T-cell (primary cell): Measurements from ENCODE around the gene DCP1A. TPM values are rescaled to one million over a fixed set of nuclear protein-coding genes. Genes with fewer than 3 reads are reported as not detected.
"Not testable (repeated sequence)": the region's sequence is repeated elsewhere in the genome, so short reads cannot be mapped to it uniquely, and the experiment has no call there.

Experiments used
- ATAC-seq, 4 experiments: fragments of 200-7000 bp in 3 of 4; fragments of 150-1000 bp in 1 of 4; cut with Tn5 transposase; replicated peaks in 1 of 4; 1 replicate in 3 of 4; 2 replicates in 1 of 4; pipeline ENCODE4 v1.10.0; 2021; ENCODE audit warnings: moderate library complexity in 3 of 4, mild to moderate bottlenecking in 2 of 4, moderate number of reproducible peaks in 1 of 4
- CTCF ChIA-PET, 2 donors: fragments of 300-600 bp; sonication (Branson Sonifier 250); formaldehyde crosslinking; loops; one replicate each; lab custom pipeline; 2022; ENCODE audit warnings: antibody characterized with exemption in 2 of 2; lab: Charles Lee
- POLR2A ChIA-PET, 2 donors: fragments of 300-600 bp; sonication (Branson Sonifier 250); formaldehyde crosslinking; loops; one replicate each; lab custom pipeline; 2022; ENCODE audit warnings: antibody characterized with exemption in 2 of 2; lab: Charles Lee
- DNase-seq, 35 experiments: peaks; one replicate each; pipeline versions ENCODE4 v3.0.0 to v3.0.0-alpha.2; 2013 to 2023
- H3K27ac ChIP-seq: one replicate; pipeline ENCODE4 v1.5.1; 2013; ENCODE audit warnings: low read length
- H3K27me3 ChIP-seq, 2 experiments: replicated peaks in 1 of 2; 1 replicate in 1 of 2; 2 replicates in 1 of 2; pipeline versions ENCODE4 v1.6.1 to v1.7.0; 2013; ENCODE audit warnings: low read length in 1 of 2, mixed read lengths in 1 of 2; ENCODE audit not compliant: control insufficient read depth in 2 of 2, insufficient read depth in 2 of 2; ENCODE audit errors: extremely low read depth in 1 of 2
- H3K36me3 ChIP-seq, 2 donors: 1 replicate in 1 of 2; 2 replicates in 1 of 2; pipeline versions ENCODE4 v1.6.1 to v1.7.0; 2013; ENCODE audit warnings: low read length in 1 of 2; ENCODE audit not compliant: control insufficient read depth in 2 of 2, insufficient read depth in 1 of 2; ENCODE audit errors: extremely low read depth in 1 of 2
- H3K4me1 ChIP-seq, 2 experiments: 1 replicate in 1 of 2; 2 replicates in 1 of 2; pipeline versions ENCODE4 v1.6.1 to v1.7.0; 2013; ENCODE audit warnings: low read length in 2 of 2, mixed read lengths in 1 of 2; ENCODE audit not compliant: insufficient read depth in 2 of 2, control insufficient read depth in 1 of 2; ENCODE audit errors: extremely low read depth in 1 of 2
- H3K4me3 ChIP-seq, 2 donors: 1 replicate in 1 of 2; 2 replicates in 1 of 2; pipeline versions ENCODE4 v1.5.1 to v1.7.0; 2013; ENCODE audit warnings: mild to moderate bottlenecking in 2 of 2, low read length in 1 of 2, moderate library complexity in 1 of 2; ENCODE audit not compliant: control insufficient read depth in 1 of 2; ENCODE audit errors: extremely low read depth in 1 of 2
- H3K9me3 ChIP-seq: 2 replicates; pipeline ENCODE4 v1.7.0; 2013
- H3K27ac Mint-ChIP-seq, 2 donors: one replicate each; pipeline ENCODE4 v1.8.0; 2020 to 2021; ENCODE audit warnings: mild to moderate bottlenecking in 2 of 2, mixed read lengths in 2 of 2
- H3K27me3 Mint-ChIP-seq, 2 donors: one replicate each; pipeline ENCODE4 v1.8.0; 2021 to 2022; ENCODE audit warnings: mixed read lengths in 2 of 2
- H3K36me3 Mint-ChIP-seq: one replicate; pipeline ENCODE4 v1.8.0; 2021; ENCODE audit warnings: mixed read lengths
- H3K4me1 Mint-ChIP-seq, 3 donors: one replicate each; pipeline ENCODE4 v1.8.0; 2020 to 2022; ENCODE audit warnings: mixed read lengths in 3 of 3, mild to moderate bottlenecking in 1 of 3
- H3K4me3 Mint-ChIP-seq, 3 donors: one replicate each; pipeline ENCODE4 v1.8.0; 2020 to 2022; ENCODE audit warnings: mild to moderate bottlenecking in 3 of 3, mixed read lengths in 3 of 3, moderate library complexity in 3 of 3
- H3K9me3 Mint-ChIP-seq, 3 donors: one replicate each; pipeline ENCODE4 v1.8.0; 2020 to 2022; ENCODE audit warnings: mixed read lengths in 3 of 3
- WGBS: methylation state at CpG from one replicate; pipeline ENCODE4 v1.1.5; 2013; ENCODE audit warnings: missing lambda C conversion rate; ENCODE audit not compliant: insufficient coverage; 5-methylcytosine and 5-hydroxymethylcytosine counted together
- total RNA-seq, 35 experiments: library from RNA in 6 of 35; stranded (reverse) in 6 of 35; fragments of 120-200 nt in 1 of 35; gene quantifications; one replicate each; pipeline versions ENCODE4 v1.2.1 to v1.2.4 and lab custom pipeline; 2013 to 2026

DCP1A gene
- total RNA-seq, 5 donors from 2014 or later (not counting 1 experiment from before 2014, with no cell fraction given) = 32.2 to 44.2 (median 39.7) TPM

DNA sequence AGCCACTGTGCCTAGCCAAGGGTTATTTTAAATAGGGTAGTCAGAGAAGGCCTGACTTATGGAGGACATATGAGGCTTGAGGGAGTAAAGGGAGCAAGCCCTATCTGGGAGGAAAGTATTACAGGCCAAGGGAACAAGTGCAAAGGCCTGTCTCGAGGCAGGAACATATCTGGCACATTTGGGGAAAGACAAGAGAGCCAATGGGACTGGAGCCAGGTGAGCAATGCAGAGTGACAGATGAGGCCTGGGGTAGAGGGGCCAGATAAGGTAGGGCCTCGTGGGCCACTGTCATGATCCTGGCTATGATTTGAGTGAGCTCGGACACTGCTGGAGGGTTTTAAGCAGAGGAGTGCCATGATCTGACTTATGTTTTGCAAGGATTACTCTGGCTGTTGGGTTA is 43.8 kb downstream of the DCP1A start:
- H3K27me3 ChIP-seq = no peaks in the 10 kb centered on the region
- no peaks in the 10 kb centered on the region for H3K9me3 ChIP-seq
- no peaks in the 10 kb centered on the region for H3K27me3 Mint-ChIP-seq
- no peak overlapping the region for H3K27ac ChIP-seq
- no peak overlapping the region for H3K4me3 ChIP-seq
- H3K4me3 Mint-ChIP-seq = no peak overlapping the region
- H3K36me3 ChIP-seq = peaks cover 0 to 39% of the 10 kb centered on the region in 2 donors
- H3K4me1 ChIP-seq = no peaks in the 10 kb centered on the region
- no peak for DNase-seq
- peaks cover 0 to 4% (median 4%) of the 10 kb centered on the region in 3 donors for H3K4me1 Mint-ChIP-seq
- WGBS = 100% methylated on average over 3 of the region's 3 CpGs
- no peaks in the 10 kb centered on the region for H3K9me3 Mint-ChIP-seq
- H3K27ac Mint-ChIP-seq = no peak overlapping the region
- POLR2A ChIA-PET = no interaction called here
- CTCF ChIA-PET = interaction anchor here in 1 of 2 donors (0.6 kb wide), 1 partner anchor 402 kb away, joined by 3 read pairs; no protein-coding TSS in a partner anchor
- H3K36me3 Mint-ChIP-seq = peaks cover 36% of the 10 kb centered on the region
- no peak for ATAC-seq

GRCh38 chr3:53300826-53301225 is 46.5 kb downstream of the DCP1A start:
- 100% methylated on average over 1 of the region's 3 CpGs for WGBS
- Histone ChIP-seq H3K36me3 (peaks cover 0 to 50% of the 10 kb centered on the region in 2 donors), H3K4me1 (no peaks in the 10 kb centered on the region), H3K4me3 (no peak overlapping the region), H3K9me3 (no peaks in the 10 kb centered on the region), H3K27me3 (no peaks in the 10 kb centered on the region), H3K27ac (no peak overlapping the region)
- DNase-seq = no peak
- CTCF ChIA-PET = interaction anchor here (0.5 to 0.7 kb wide), 6 partner anchors 15 to 1964 kb away, joined by 3 to 12 read pairs (median 6); no protein-coding TSS in a partner anchor
- ATAC-seq = no peak
- Mint-ChIP-seq H3K36me3 (peaks cover 31% of the 10 kb centered on the region), H3K4me1 (peaks cover 0 to 4% (median 4%) of the 10 kb centered on the region in 3 donors), H3K27ac (no peak overlapping the region), H3K27me3 (no peaks in the 10 kb centered on the region), H3K4me3 (no peak overlapping the region), H3K9me3 (no peaks in the 10 kb centered on the region)
- POLR2A ChIA-PET = interaction anchor here in 1 of 2 donors (0.7 kb wide), 1 partner anchor 214 kb away, joined by 5 read pairs; no protein-coding TSS in a partner anchor

GRCh38 chr3:53299611-53300023 is 47.7 kb downstream of the DCP1A start:
- H3K4me1 Mint-ChIP-seq, H3K27me3 Mint-ChIP-seq, H3K4me3 ChIP-seq, H3K27ac ChIP-seq, H3K9me3 Mint-ChIP-seq, H3K4me1 ChIP-seq, H3K27me3 ChIP-seq, H3K9me3 ChIP-seq, H3K27ac Mint-ChIP-seq, H3K4me3 Mint-ChIP-seq: not testable (repeated sequence)
- peaks cover 0 to 47% of the 10 kb centered on the region in 2 donors for H3K36me3 ChIP-seq
- H3K36me3 Mint-ChIP-seq = peaks cover 34% of the 10 kb centered on the region
- ChIA-PET POLR2A (interaction anchor here in 1 of 2 donors (0.6 kb wide), 1 partner anchor 51 kb away, joined by 3 read pairs; no protein-coding TSS in a partner anchor), CTCF (interaction anchor here in 1 of 2 donors (1.1 kb wide), 1 partner anchor 10 kb away, joined by 3 read pairs; no protein-coding TSS in a partner anchor)
- WGBS = 50% methylated on average over 4 of the region's 5 CpGs
- DNase-seq = peak in 5 of 35 experiments; percentile 6 to 63 (median 7)
- peak; percentile 61 to 77 (median 72) for ATAC-seq

- H3K27ac Mint-ChIP-seq = no peak overlapping the region
- H3K27me3 ChIP-seq = no peaks in the 10 kb centered on the region
- POLR2A ChIA-PET = interaction anchor here in 1 of 2 donors (0.6 kb wide), 1 partner anchor 31 kb away, joined by 9 read pairs; no protein-coding TSS in a partner anchor
- H3K4me1 ChIP-seq = no peaks in the 10 kb centered on the region
- peaks cover 0 to 4% (median 4%) of the 10 kb centered on the region in 3 donors for H3K4me1 Mint-ChIP-seq
- H3K4me3 Mint-ChIP-seq = no peak overlapping the region
- CTCF ChIA-PET = interaction anchor here in 1 of 2 donors (0.6 kb wide), 1 partner anchor 409 kb away, joined by 3 read pairs; no protein-coding TSS in a partner anchor
- WGBS = no CpG with 5 or more reads among the region's 1 CpG
- H3K4me3 ChIP-seq = no peak overlapping the region
- ATAC-seq (no peak), DNase-seq (no peak)
- peaks cover 22% of the 10 kb centered on the region for H3K36me3 Mint-ChIP-seq
- H3K36me3 ChIP-seq = peaks cover 3 to 49% of the 10 kb centered on the region in 2 donors
- no peaks in the 10 kb centered on the region for H3K9me3 Mint-ChIP-seq
- H3K27me3 Mint-ChIP-seq = no peaks in the 10 kb centered on the region
- H3K9me3 ChIP-seq = no peaks in the 10 kb centered on the region
- no peak overlapping the region for H3K27ac ChIP-seq
Measured at GRCh38 chr3:53295410-53295809, 51.9 kb downstream of the DCP1A start.

GRCh38 chr3:53293867-53294266 is 53.5 kb downstream of the DCP1A start:
- H3K27ac Mint-ChIP-seq = no peak overlapping the region

DNA sequence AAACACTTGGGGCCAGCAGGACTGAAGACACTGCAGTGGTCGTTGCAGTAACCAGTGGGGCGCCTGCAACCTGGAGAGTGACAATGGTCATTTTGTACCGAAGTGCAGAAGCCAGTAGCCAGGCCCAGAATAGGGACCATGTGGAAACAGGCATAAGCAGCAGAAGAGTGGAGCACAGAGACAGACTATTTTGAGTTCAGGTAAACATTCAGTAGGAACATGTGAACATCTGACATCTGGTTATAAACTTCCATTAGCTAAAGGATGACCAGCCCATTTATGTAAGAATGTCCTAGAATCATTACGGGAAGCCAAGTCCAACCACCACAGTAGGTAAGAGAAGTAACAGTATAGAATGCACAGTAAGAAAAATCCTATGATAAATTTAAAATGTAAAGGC is 59.1 kb downstream of the DCP1A start:
- CTCF ChIA-PET = interaction anchor here in 1 of 2 donors (0.7 kb wide), 1 partner anchor 1876 kb away, joined by 4 read pairs; no protein-coding TSS in a partner anchor
- no peak overlapping the region for H3K27ac Mint-ChIP-seq

More at GRCh38 chr3:53293867-53294266, 53.5 kb downstream of the DCP1A start:
- no peaks in the 10 kb centered on the region for H3K4me1 Mint-ChIP-seq
- CTCF ChIA-PET = no interaction called here
- Histone ChIP-seq H3K9me3 (no peaks in the 10 kb centered on the region), H3K4me3 (no peak overlapping the region), H3K27ac (no peak overlapping the region), H3K36me3 (peaks cover 3 to 50% of the 10 kb centered on the region in 2 donors), H3K27me3 (no peaks in the 10 kb centered on the region), H3K4me1 (no peaks in the 10 kb centered on the region)
- H3K27me3 Mint-ChIP-seq = no peaks in the 10 kb centered on the region
- H3K36me3 Mint-ChIP-seq = peaks cover 27% of the 10 kb centered on the region
- WGBS = 94% methylated on average over 6 of the region's 8 CpGs
- DNase-seq = no peak
- H3K9me3 Mint-ChIP-seq = no peaks in the 10 kb centered on the region
- no peak overlapping the region for H3K4me3 Mint-ChIP-seq
- no peak for ATAC-seq
- POLR2A ChIA-PET = no interaction called here

More for the DNA sequence above, 59.1 kb downstream of the DCP1A start:
- H3K27me3 ChIP-seq = no peaks in the 10 kb centered on the region
- POLR2A ChIA-PET = no interaction called here
- 93% methylated on average over 3 of the region's 4 CpGs for WGBS
- H3K27ac ChIP-seq = no peak overlapping the region
- Mint-ChIP-seq H3K9me3 (no peaks in the 10 kb centered on the region), H3K4me3 (no peak overlapping the region), H3K4me1 (no peaks in the 10 kb centered on the region), H3K36me3 (peaks cover 58% of the 10 kb centered on the region), H3K27me3 (no peaks in the 10 kb centered on the region)
- H3K9me3 ChIP-seq = no peaks in the 10 kb centered on the region
- DNase-seq (no peak), ATAC-seq (no peak)
- H3K4me1 ChIP-seq = no peaks in the 10 kb centered on the region
- H3K36me3 ChIP-seq = peaks cover 5 to 64% of the 10 kb centered on the region in 2 donors
- H3K4me3 ChIP-seq = no peak overlapping the region
